ENCODE data around the gene KMT2C. TPM values are rescaled to one million over a fixed set of nuclear protein-coding genes. Genes with fewer than 3 reads are reported as not detected.

Gene KMT2C
- total and polyA plus RNA-seq, 4 donors, result 6.3 to 35.3 (median 19.3) TPM

DNA sequence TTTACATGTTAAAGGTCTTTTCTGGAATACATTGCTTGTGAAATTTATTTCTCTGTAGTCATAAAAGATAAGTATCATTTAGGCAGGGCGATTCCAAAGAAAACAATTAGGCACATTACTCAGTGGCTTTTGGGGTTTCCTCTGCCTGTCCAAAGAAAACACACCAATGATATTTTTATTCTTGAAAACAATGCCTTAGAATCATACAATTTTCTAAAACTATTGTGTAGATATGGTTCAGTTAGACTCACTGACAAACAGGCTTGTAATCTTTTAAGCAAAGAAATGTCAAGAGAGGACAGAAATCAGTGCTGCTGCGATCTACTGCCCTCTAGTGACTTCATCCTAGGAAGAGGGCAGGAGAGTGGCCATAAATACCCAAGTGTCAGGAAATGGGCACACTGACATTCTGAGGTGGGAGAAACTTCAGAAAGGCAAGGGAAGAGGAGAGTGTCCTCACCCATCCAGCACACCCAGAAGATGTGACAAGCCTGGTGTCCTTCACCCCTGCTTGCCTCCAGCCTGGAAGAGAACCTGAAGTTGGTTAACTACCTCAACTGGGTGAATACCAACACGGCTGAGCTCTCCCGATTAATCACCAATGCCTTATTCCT lies 289.8 kb downstream of the KMT2C start (continued):
- TF ChIP-seq EGR1 (IDR thresholded peaks at IDR 0.05; ENCODE audit: low read depth in 2 of 2) (no peak), GABPA (IDR thresholded peaks at IDR 0.05 in 1 of 2, conservative IDR thresholded peaks at IDR 0.05 in 1 of 2) (no peak)

DNA sequence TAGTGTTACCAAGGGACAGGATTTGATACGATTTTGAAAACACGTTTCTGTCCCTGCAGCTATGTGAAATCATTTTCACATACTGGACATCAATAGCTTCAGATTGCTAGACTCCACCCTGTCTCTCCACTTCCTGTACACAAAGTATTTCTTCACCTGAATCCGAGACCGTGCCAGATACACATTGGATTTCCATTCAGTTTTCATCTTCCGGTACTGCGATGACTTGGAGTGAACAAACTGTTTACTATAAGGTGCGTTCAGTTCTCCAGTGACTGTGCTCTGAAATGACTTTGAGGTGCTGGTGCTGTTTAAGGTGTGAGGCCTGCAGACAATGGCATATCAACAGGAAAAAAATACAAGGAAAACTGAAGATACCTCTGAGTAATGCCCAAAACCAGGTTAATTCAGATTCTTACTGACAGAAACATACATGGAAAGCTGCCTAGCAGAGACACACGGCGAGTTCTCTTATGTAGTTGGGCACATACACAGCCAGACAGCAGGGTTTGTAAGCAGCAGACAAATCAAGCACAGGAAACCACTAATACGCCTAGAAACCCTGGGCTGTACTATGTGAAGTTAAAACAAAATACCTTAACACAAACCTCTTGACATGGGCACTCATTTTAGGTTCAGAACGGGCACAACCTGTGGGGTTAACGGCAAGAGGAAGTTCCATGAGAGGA lies 291.1 kb downstream of the KMT2C start:
- H3K4me1 ChIP-seq (ENCODE audit: control insufficient read depth in 4 of 4, insufficient read depth in 4 of 4, low read length in 3 of 4), result peaks cover 0 to 12% (median 3%) of the 10 kb centered on the region in 4 donors
- H3K27me3 ChIP-seq (ENCODE audit: control insufficient read depth in 4 of 4, insufficient read depth in 4 of 4, low read length in 3 of 4), result no peaks in the 10 kb centered on the region
- peaks cover 1 to 55% (median 43%) of the 10 kb centered on the region in 4 donors for H3K36me3 ChIP-seq (ENCODE audit: control insufficient read depth in 4 of 4, insufficient read depth in 3 of 4, low read depth in 1 of 4, low read length in 3 of 4)
- DNase-seq (ENCODE audit: low spot score), result no peak
- H3K4me3 ChIP-seq (ENCODE audit: low read depth in 1 of 3, low read length in 3 of 3), result no peak overlapping the region
- no peak overlapping the region for H3K27ac ChIP-seq (ENCODE audit: low read depth in 1 of 2, low read length in 2 of 2)
- H3K9ac ChIP-seq (ENCODE audit: low read depth in 1 of 2, low read length in 2 of 2), result no peak overlapping the region
- TF ChIP-seq EGR1 (IDR thresholded peaks at IDR 0.05; ENCODE audit: low read depth in 2 of 2) (no peak), GABPA (IDR thresholded peaks at IDR 0.05 in 1 of 2, conservative IDR thresholded peaks at IDR 0.05 in 1 of 2) (no peak), JUND (IDR thresholded peaks at IDR 0.05) (no peak), ATF3 (IDR thresholded peaks at IDR 0.05) (no peak), REST (IDR thresholded peaks at IDR 0.05) (no peak), RAD21 (IDR thresholded peaks at IDR 0.05) (no peak), TAF1 (conservative IDR thresholded peaks at IDR 0.05) (no peak), YY1 (IDR thresholded peaks at IDR 0.05) (no peak), HNF4A (conservative IDR thresholded peaks at IDR 0.05) (no peak), FOXA1 (IDR thresholded peaks at IDR 0.05) (no peak), HNF4G (IDR thresholded peaks at IDR 0.05) (no peak), FOXA2 (IDR thresholded peaks at IDR 0.05) (no peak), NR2F2 (IDR thresholded peaks at IDR 0.05) (no peak), RXRA (IDR thresholded peaks at IDR 0.05) (no peak), CTCF (IDR thresholded peaks at IDR 0.05; ENCODE audit: low read depth, low read length, missing input control) (no peak), MAX (IDR thresholded peaks at IDR 0.05) (no peak)
- 81% methylated on average over 12 of the region's 12 CpGs for WGBS
- H3K9me3 ChIP-seq (ENCODE audit: control insufficient read depth in 4 of 4, low read length in 3 of 4), result no peaks in the 10 kb centered on the region

Data from liver (tissue), 9 donors.